Activated CD4-positive, alpha-beta T cell treated with anti-CD3 and anti-CD28 coated beads, Interleukin-2, amount 50 U/mL, for 24 hours (primary cell): Measurements from ENCODE around the gene POU3F1.

ENCODE experiments used
- DNase-seq, 2 donors: peaks; one replicate each; pipeline ENCODE4 v3.0.0-alpha.2; 2020; ENCODE audit warnings: low read depth in 1 of 2, low spot score in 1 of 2

The POU3F1 gene

GRCh38 chr1:38006008-38006828 lies 40.4 kb downstream of the POU3F1 start:
- DNase-seq: no peak

GRCh38 chr1:38005195-38006007 lies 41.2 kb downstream of the POU3F1 start, which contains the start of gene FHL3:
FHL3 (minus strand) TSS chr1:38005514; CDS start chr1:37999412, 6,102 bp downstream.
- no peak for DNase-seq

GRCh38 chr1:38004284-38005108 lies 42.1 kb downstream of the POU3F1 start:
- no peak for DNase-seq

GRCh38 chr1:38003261-38004250 lies 43.0 kb downstream of the POU3F1 start:
- no peak for DNase-seq

- DNase-seq: no peak
These were observed 45.8 kb downstream of the POU3F1 start for GRCh38 chr1:38000529-38001455.

GRCh38 chr1:38000233-38000528 lies 46.4 kb downstream of the POU3F1 start:
- no peak for DNase-seq

- no peak for DNase-seq
These were observed 47.0 kb downstream of the POU3F1 start for GRCh38 chr1:37999430-38000232.

GRCh38 chr1:37998913-37999429 lies 47.6 kb downstream of the POU3F1 start:
- DNase-seq: no peak

- no peak for DNase-seq
These were observed 48.3 kb downstream of the POU3F1 start for GRCh38 chr1:37998089-37998808.

GRCh38 chr1:37997256-37998088 lies 49.1 kb downstream of the POU3F1 start:
- DNase-seq: no peak

- DNase-seq: no peak
These were observed 50.7 kb downstream of the POU3F1 start for GRCh38 chr1:37995751-37996345.

- no peak for DNase-seq
These were observed 51.6 kb downstream of the POU3F1 start for GRCh38 chr1:37994886-37995566.
